Right atrium auricular region (tissue), 2 donors: Measurements from ENCODE around the gene MTF2. TPM values are rescaled to one million over a fixed set of nuclear protein-coding genes. Genes with fewer than 3 reads are reported as not detected.
"Not testable (repeated sequence)": the region's sequence is repeated elsewhere in the genome, so short reads cannot be mapped to it uniquely, and the experiment has no call there.

Source experiments
- DNase-seq: peaks from one replicate; pipeline ENCODE4 v3.0.0-alpha.2; 2019; ENCODE audit warnings: low spot score
- H3K27ac ChIP-seq, 2 donors: fragments of 200-600 bp; sonication (generic); 1 replicate in 1 of 2; 2 replicates in 1 of 2; pipeline ENCODE4 v1.5.1; 2016 to 2019
- H3K27me3 ChIP-seq, 2 donors: fragments of 200-600 bp; sonication (generic); one replicate each; pipeline versions ENCODE4 v1.5.1 to v1.6.0; 2017 to 2019
- H3K36me3 ChIP-seq: fragments of 200-600 bp; sonication (generic); one replicate; pipeline ENCODE4 v1.5.1; 2016
- H3K4me1 ChIP-seq, 2 donors: fragments of 200-600 bp; sonication (generic); one replicate each; pipeline versions ENCODE4 v1.5.1 to v1.6.0; 2017 to 2019
- H3K4me3 ChIP-seq, 2 donors: fragments of 200-600 bp; sonication (generic); 1 replicate in 1 of 2; 2 replicates in 1 of 2; pipeline ENCODE4 v1.5.1; 2017 to 2019; ENCODE audit warnings: mild to moderate bottlenecking in 1 of 2, moderate library complexity in 1 of 2
- H3K9me3 ChIP-seq, 2 donors: fragments of 200-600 bp; sonication (generic); one replicate each; pipeline ENCODE4 v1.5.1; 2019
- total RNA-seq, 2 donors: library from RNA; depleted of rRNA; stranded (reverse); fragments of >200 nt; gene quantifications; one replicate each; pipeline ENCODE4 v1.1.0, GENCODE V29; 2016
- TF ChIP-seq, protein P1 (sequence below), 2 donors: fragments of 200-600 bp; sonication (generic); IDR thresholded peaks; one replicate each; pipeline ENCODE4 v1.5.1; 2019; ENCODE audit warnings: antibody characterized with exemption in 2 of 2

MTF2 gene
- 1 to 10 TPM; 6.2 to 6.3 TPM for total RNA-seq

DNA sequence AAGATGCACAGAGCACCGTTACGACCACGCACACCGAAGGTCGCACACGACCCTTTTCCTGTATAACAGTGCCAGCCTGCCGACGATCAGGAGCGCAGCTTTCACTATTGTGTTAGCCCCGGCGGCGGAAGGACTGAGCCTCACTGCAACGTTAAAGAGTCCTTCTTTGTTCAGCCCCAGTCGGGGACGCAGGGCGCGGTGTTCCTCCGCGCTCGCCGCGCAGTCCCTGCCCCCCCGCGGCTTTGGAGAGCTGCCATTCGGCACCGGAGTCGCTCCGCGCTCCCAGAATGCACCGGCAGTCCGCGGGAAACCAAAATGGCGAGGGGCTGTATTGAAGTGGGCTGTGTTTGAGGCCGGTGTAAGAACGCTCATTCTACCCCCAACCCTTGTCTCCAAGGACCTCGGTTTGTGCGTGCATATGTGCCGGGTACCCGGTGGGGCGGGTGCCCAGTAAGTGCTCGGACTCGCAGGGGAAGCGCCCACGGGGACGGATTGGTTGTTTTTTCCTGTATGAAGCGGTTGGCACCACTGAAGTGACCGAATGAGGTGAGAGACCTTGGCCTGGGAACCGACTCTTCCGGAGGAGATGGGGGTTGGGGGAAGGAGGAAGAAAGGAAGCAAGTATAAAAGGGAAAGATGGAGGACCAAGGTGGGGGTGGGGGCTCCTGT is at the start of gene MTF2:
MTF2 (plus strand) TSS at position 298 of the 669 bp plus-strand sequence; CDS start at position 542, 244 bp downstream.
- Histone ChIP-seq H3K36me3 (no peaks in the 10 kb centered on the region), H3K9me3 (peaks cover 0 to 7% of the 10 kb centered on the region in 2 donors), H3K4me3 (peak within 1 kb of the TSS; percentile 72 to 78), H3K27ac (peak within 1 kb of the TSS; percentile 76 to 83), H3K4me1 (peaks cover 0 to 24% of the 10 kb centered on the region in 2 donors), H3K27me3 (no peaks in the 10 kb centered on the region)
- peak; percentile 89 for DNase-seq
- TF ChIP-seq, protein P1, sequence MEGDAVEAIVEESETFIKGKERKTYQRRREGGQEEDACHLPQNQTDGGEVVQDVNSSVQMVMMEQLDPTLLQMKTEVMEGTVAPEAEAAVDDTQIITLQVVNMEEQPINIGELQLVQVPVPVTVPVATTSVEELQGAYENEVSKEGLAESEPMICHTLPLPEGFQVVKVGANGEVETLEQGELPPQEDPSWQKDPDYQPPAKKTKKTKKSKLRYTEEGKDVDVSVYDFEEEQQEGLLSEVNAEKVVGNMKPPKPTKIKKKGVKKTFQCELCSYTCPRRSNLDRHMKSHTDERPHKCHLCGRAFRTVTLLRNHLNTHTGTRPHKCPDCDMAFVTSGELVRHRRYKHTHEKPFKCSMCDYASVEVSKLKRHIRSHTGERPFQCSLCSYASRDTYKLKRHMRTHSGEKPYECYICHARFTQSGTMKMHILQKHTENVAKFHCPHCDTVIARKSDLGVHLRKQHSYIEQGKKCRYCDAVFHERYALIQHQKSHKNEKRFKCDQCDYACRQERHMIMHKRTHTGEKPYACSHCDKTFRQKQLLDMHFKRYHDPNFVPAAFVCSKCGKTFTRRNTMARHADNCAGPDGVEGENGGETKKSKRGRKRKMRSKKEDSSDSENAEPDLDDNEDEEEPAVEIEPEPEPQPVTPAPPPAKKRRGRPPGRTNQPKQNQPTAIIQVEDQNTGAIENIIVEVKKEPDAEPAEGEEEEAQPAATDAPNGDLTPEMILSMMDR (IDR thresholded peaks at IDR 0.05), result no peak

DNA sequence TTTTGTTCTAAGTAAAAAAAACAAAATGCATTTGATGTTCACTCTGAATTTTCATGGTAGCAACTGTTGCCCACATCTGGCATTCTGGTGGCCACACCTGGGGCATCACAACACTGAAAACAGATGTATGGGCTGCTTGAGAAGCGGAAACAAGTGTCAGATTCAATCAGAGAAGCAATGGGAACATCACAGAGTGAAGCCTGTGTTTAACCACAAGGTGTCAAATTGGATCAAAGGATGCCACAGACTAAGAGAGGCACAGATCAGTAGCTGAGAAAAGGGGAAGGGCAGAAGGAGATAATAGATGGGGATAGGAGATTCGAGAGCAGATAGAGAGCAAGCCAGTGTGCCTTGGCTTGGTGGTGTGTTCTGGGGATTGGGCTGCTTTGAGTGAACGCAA is 49.8 kb upstream of the MTF2 start:
- no peaks in the 10 kb centered on the region for H3K36me3 ChIP-seq
- no peak overlapping the region for H3K4me3 ChIP-seq
- TF ChIP-seq, protein P1 (IDR thresholded peaks at IDR 0.05), result no peak
- H3K27me3 ChIP-seq, result no peaks in the 10 kb centered on the region
- H3K27ac ChIP-seq, result no peak overlapping the region
- no peaks in the 10 kb centered on the region for H3K9me3 ChIP-seq
- DNase-seq, result no peak
- no peaks in the 10 kb centered on the region for H3K4me1 ChIP-seq

DNA sequence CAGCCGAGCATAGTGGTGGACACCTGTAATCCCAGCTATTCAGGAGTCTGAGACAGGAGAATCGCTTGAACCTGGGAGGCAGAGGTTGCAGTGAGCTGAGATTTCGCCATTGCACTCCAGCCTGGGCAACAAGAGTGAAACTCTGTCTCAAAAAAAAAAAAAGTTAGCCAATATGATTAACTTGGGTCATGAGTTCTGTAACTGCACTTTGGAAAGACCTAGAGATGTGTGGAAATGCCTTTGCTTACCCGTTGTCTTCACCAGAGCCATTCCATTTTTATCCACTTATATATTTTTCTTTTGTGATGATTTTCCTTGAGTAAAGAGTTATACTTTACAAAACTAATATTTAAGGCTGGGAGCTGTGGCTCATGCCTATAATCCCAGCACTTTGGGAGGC is 48.9 kb upstream of the MTF2 start:
- not testable (repeated sequence) for H3K27me3 ChIP-seq, DNase-seq, H3K4me1 ChIP-seq, H3K4me3 ChIP-seq, H3K27ac ChIP-seq, H3K9me3 ChIP-seq, H3K36me3 ChIP-seq

DNA sequence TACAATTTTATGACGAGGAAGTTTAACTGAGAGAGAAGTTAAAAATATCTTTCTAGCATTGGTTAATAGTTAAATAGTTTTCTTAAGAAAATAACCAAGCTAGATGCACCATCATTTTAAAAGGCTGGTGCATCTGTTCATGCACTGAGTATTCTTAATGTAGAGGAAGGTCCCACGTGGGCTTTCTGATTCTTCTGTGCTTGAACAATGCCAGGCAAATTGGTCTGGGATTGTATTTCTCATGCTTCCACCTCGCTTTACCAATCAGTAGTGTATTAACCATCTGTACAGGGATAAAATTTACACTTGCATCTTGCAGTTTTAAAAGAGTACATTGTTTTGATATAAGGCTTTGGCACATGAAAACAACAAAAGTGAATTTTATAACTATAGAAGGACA is 47.4 kb upstream of the MTF2 start:
- H3K27me3 ChIP-seq, result no peaks in the 10 kb centered on the region
- no peak overlapping the region for H3K4me3 ChIP-seq
- TF ChIP-seq, protein P1 (IDR thresholded peaks at IDR 0.05), result no peak
- H3K27ac ChIP-seq, result no peak overlapping the region
- H3K36me3 ChIP-seq, result no peaks in the 10 kb centered on the region
- DNase-seq, result no peak
- H3K9me3 ChIP-seq, result no peaks in the 10 kb centered on the region
- no peaks in the 10 kb centered on the region for H3K4me1 ChIP-seq

DNA sequence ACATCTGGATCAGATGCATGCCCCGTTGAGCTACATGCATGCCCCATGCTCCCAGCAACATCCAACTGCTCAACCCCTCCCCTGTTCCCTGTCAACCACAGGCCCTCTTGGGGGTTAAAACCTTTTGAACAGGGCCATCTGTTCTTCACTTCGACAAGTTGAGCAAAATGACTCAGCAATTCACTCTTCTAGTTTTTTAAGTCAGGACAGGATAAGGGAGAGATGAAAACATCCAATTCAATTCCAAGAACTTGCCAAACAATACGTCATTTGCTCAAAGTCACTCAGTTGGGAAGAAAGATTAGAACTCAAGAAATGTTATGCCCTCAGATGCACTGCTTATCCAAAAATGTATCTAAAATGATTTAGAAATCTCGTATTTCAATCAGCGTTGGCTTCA is 46.1 kb upstream of the MTF2 start:
- no peak for DNase-seq
- Histone ChIP-seq H3K9me3 (no peaks in the 10 kb centered on the region), H3K27ac (no peak overlapping the region), H3K27me3 (no peaks in the 10 kb centered on the region), H3K36me3 (no peaks in the 10 kb centered on the region), H3K4me1 (no peaks in the 10 kb centered on the region), H3K4me3 (no peak overlapping the region)
- TF ChIP-seq, protein P1 (IDR thresholded peaks at IDR 0.05), result no peak

DNA sequence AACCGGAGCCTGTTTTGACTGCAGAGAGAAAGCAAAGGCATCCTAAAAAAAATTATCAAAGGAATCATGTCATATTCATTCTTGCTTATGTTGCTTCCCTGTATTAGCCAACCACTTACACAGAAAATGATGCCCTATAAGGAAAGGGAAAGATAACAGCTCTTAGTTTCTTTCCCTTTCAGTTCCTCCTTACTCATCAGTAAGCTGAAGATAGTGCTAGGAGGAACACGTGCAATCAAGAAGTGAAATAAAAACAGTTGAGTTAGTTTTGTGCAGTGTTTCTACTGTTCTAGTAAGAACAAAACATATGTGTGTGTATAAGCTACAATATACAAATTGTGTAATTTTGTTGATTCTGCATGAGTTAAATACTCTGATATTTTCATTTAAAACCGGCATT is 45.3 kb upstream of the MTF2 start:
- TF ChIP-seq, protein P1 (IDR thresholded peaks at IDR 0.05), result no peak
- Histone ChIP-seq H3K9me3 (no peaks in the 10 kb centered on the region), H3K36me3 (no peaks in the 10 kb centered on the region), H3K4me1 (no peaks in the 10 kb centered on the region), H3K27me3 (no peaks in the 10 kb centered on the region), H3K27ac (no peak overlapping the region), H3K4me3 (no peak overlapping the region)
- DNase-seq, result no peak
